Amniotic stem cell (primary cell): ENCODE results near the gene MRTFA.
"Not testable (repeated sequence)": the region's sequence is repeated elsewhere in the genome, so short reads cannot be mapped to it uniquely, and the experiment has no call there.

Source experiments
- DNase-seq: peaks from one replicate; lab custom pipeline; 2025; lab: John Stamatoyannopoulos, UW

The MRTFA gene

GRCh38 chr22:40636380-40637182 lies at the start of gene MRTFA:
TSS of gene MRTFA (minus strand) at chr22:40636719.
- DNase-seq = peak; percentile 98

- no peak for DNase-seq
Observed at GRCh38 chr22:40685406-40685805, 48.9 kb upstream of the MRTFA start.

GRCh38 chr22:40684728-40685127 lies 48.2 kb upstream of the MRTFA start:
- no peak for DNase-seq

- DNase-seq = no peak
Observed at GRCh38 chr22:40681451-40681850, 44.9 kb upstream of the MRTFA start.

- no peak for DNase-seq
Observed at GRCh38 chr22:40680819-40681183, 44.3 kb upstream of the MRTFA start.

- DNase-seq = no peak
Observed at GRCh38 chr22:40679964-40680818, 43.7 kb upstream of the MRTFA start.

- DNase-seq = no peak
Observed at GRCh38 chr22:40679249-40679963, 42.9 kb upstream of the MRTFA start, which contains the start of gene MCHR1. TSS of gene MCHR1 (plus strand) at chr22:40679484. CDS start at chr22:40679653, 169 bp downstream.

- DNase-seq = no peak
Observed at GRCh38 chr22:40678493-40679248, 42.2 kb upstream of the MRTFA start.

GRCh38 chr22:40676644-40677043 lies 40.1 kb upstream of the MRTFA start:
- no peak for DNase-seq

- not testable (repeated sequence) for DNase-seq
Observed at GRCh38 chr22:40676166-40676565, 39.6 kb upstream of the MRTFA start.

- DNase-seq = no peak
Observed at GRCh38 chr22:40674274-40674673, 37.8 kb upstream of the MRTFA start.

- no peak for DNase-seq
Observed at GRCh38 chr22:40673017-40673416, 36.5 kb upstream of the MRTFA start.

- DNase-seq = no peak
Observed at GRCh38 chr22:40671796-40672360, 35.4 kb upstream of the MRTFA start.

GRCh38 chr22:40671369-40671768 lies 34.9 kb upstream of the MRTFA start:
- DNase-seq = no peak

GRCh38 chr22:40670058-40670457 lies 33.5 kb upstream of the MRTFA start:
- DNase-seq = no peak

GRCh38 chr22:40668611-40669411 lies 32.3 kb upstream of the MRTFA start:
- DNase-seq = peak; percentile 4

- no peak for DNase-seq
Observed at GRCh38 chr22:40666151-40666848, 29.8 kb upstream of the MRTFA start.

- DNase-seq = no peak
Observed at GRCh38 chr22:40665312-40665711, 28.8 kb upstream of the MRTFA start.

- no peak for DNase-seq
Observed at GRCh38 chr22:40661671-40662070, 25.2 kb upstream of the MRTFA start.

GRCh38 chr22:40660730-40661129 lies 24.2 kb upstream of the MRTFA start:
- no peak for DNase-seq
